H9 (cell line): ENCODE measurements around the gene AMPH. TPM values are rescaled to one million over a fixed set of nuclear protein-coding genes. Genes with fewer than 3 reads are reported as not detected.

Source experiments
- DNase-seq: peaks from one replicate; pipeline ENCODE4 v3.0.0-alpha.2; 2017
- H2AFZ ChIP-seq: one replicate; pipeline ENCODE4 v1.6.1; 2013; ENCODE audit warnings: mild to moderate bottlenecking, low read length, control low read depth, moderate library complexity
- H2AK5ac ChIP-seq: 2 replicates; pipeline ENCODE4 v1.6.1; 2013; ENCODE audit warnings: low read length, control low read depth, mixed read lengths; ENCODE audit not compliant: insufficient read length
- H2BK120ac ChIP-seq: one replicate; pipeline ENCODE4 v1.6.1; 2013; ENCODE audit warnings: low read depth, mild to moderate bottlenecking, low read length, control low read depth, inconsistent platforms; ENCODE audit not compliant: poor library complexity, severe bottlenecking
- H2BK12ac ChIP-seq: 2 replicates; pipeline ENCODE4 v1.6.1; 2013; ENCODE audit warnings: low read length, control low read depth, mixed read lengths, low read depth; ENCODE audit not compliant: insufficient read length
- H2BK15ac ChIP-seq: 2 replicates; pipeline ENCODE4 v1.6.1; 2013; ENCODE audit warnings: low read depth, low read length, control low read depth
- H2BK20ac ChIP-seq: one replicate; pipeline ENCODE4 v1.6.1; 2013; ENCODE audit warnings: low read depth, mild to moderate bottlenecking, low read length, control low read depth, inconsistent platforms; ENCODE audit not compliant: poor library complexity, severe bottlenecking
- H2BK5ac ChIP-seq: 2 replicates; pipeline ENCODE4 v1.6.1; 2013; ENCODE audit warnings: low read length, control low read depth, mixed read lengths; ENCODE audit not compliant: insufficient read length
- H3K14ac ChIP-seq: 2 replicates; pipeline ENCODE4 v1.6.1; 2013; ENCODE audit warnings: low read length, control low read depth; ENCODE audit not compliant: insufficient read depth
- H3K18ac ChIP-seq: 2 replicates; pipeline ENCODE4 v1.6.1; 2013; ENCODE audit warnings: low read depth, mild to moderate bottlenecking, mixed read lengths, low read length, control low read depth; ENCODE audit not compliant: insufficient read length
- H3K23ac ChIP-seq: 2 replicates; pipeline ENCODE4 v1.6.1; 2013; ENCODE audit warnings: low read length, control low read depth, mixed read lengths, low read depth; ENCODE audit not compliant: insufficient read length
- H3K23me2 ChIP-seq: 2 replicates; pipeline ENCODE4 v1.6.1; 2013; ENCODE audit warnings: low read depth, mild to moderate bottlenecking, mixed read lengths, low read length, control low read depth; ENCODE audit not compliant: insufficient read length, poor library complexity, severe bottlenecking
- H3K27ac ChIP-seq: 2 replicates; pipeline ENCODE4 v1.5.1; 2013; ENCODE audit warnings: low read length, control low read depth, mixed read lengths, low read depth; ENCODE audit not compliant: insufficient read length
- H3K27me3 ChIP-seq: 2 replicates; pipeline ENCODE4 v1.6.1; 2013; ENCODE audit warnings: low read length, control low read depth, inconsistent platforms; ENCODE audit not compliant: insufficient read depth
- H3K4ac ChIP-seq: 2 replicates; pipeline ENCODE4 v1.6.1; 2013; ENCODE audit warnings: low read depth, mild to moderate bottlenecking, control low read depth, inconsistent platforms, low read length, moderate library complexity
- H3K4me1 ChIP-seq: 2 replicates; pipeline ENCODE4 v1.6.1; 2013; ENCODE audit warnings: low read length, control low read depth, inconsistent platforms; ENCODE audit not compliant: insufficient read depth
- H3K4me2 ChIP-seq: 2 replicates; pipeline ENCODE4 v1.6.1; 2013; ENCODE audit warnings: low read length, control low read depth, mixed read lengths; ENCODE audit not compliant: insufficient read length, insufficient read depth
- H3K56ac ChIP-seq: 2 replicates; pipeline ENCODE4 v1.6.1; 2013; ENCODE audit warnings: low read depth, mild to moderate bottlenecking, mixed read lengths, low read length, control low read depth; ENCODE audit not compliant: insufficient read length
- H3K79me1 ChIP-seq: 2 replicates; pipeline ENCODE4 v1.6.1; 2013; ENCODE audit warnings: low read depth, mild to moderate bottlenecking, moderate library complexity, low read length, control low read depth, inconsistent platforms; ENCODE audit not compliant: insufficient read depth, poor library complexity, severe bottlenecking
- H3K79me2 ChIP-seq: 2 replicates; pipeline ENCODE4 v1.6.1; 2013; ENCODE audit warnings: low read length, control low read depth, inconsistent platforms; ENCODE audit not compliant: insufficient read depth
- H3K9ac ChIP-seq: 2 replicates; pipeline ENCODE4 v1.6.1; 2013; ENCODE audit warnings: low read length, control low read depth, mixed read lengths; ENCODE audit not compliant: insufficient read length; ENCODE audit errors: extremely low read depth
- H3K9me3 ChIP-seq: one replicate; pipeline ENCODE4 v1.6.1; 2013; ENCODE audit warnings: low read depth, low read length, inconsistent platforms; ENCODE audit not compliant: control insufficient read depth
- H3T11ph ChIP-seq: one replicate; pipeline ENCODE4 v1.6.1; 2013; ENCODE audit warnings: mild to moderate bottlenecking, low read length, control low read depth, inconsistent platforms
- H4K20me1 ChIP-seq: one replicate; pipeline ENCODE4 v1.6.1; 2013; ENCODE audit not compliant: control insufficient read depth, insufficient read length, insufficient read depth
- H4K5ac ChIP-seq: 2 replicates; pipeline ENCODE4 v1.6.1; 2013; ENCODE audit warnings: low read depth, mild to moderate bottlenecking, mixed read lengths, low read length, control low read depth; ENCODE audit not compliant: insufficient read length
- H4K8ac ChIP-seq: replicated peaks from 2 replicates; pipeline ENCODE4 v1.6.1; 2013; ENCODE audit warnings: low read length, control low read depth, mixed read lengths, low read depth; ENCODE audit not compliant: insufficient read length
- H4K91ac ChIP-seq: 2 replicates; pipeline ENCODE4 v1.6.1; 2013; ENCODE audit warnings: low read depth, mild to moderate bottlenecking, moderate library complexity, mixed read lengths, low read length, control low read depth; ENCODE audit not compliant: insufficient read length
- H3K27ac Mint-ChIP-seq, 3 experiments: 2 replicates in 2 of 3; 3 replicates in 1 of 3; pipeline ENCODE4 v1.8.0; 2020 to 2021; ENCODE audit warnings: mixed read lengths in 3 of 3, mild to moderate bottlenecking in 1 of 3, moderate library complexity in 1 of 3
- H3K27me3 Mint-ChIP-seq: 2 replicates; pipeline ENCODE4 v1.8.0; 2021; ENCODE audit warnings: low read depth, mild to moderate bottlenecking, moderate library complexity, mixed read lengths
- H3K36me3 Mint-ChIP-seq, 3 experiments: 2 replicates in 2 of 3; 3 replicates in 1 of 3; pipeline ENCODE4 v1.8.0; 2020 to 2021; ENCODE audit warnings: low read depth in 3 of 3, mixed read lengths in 3 of 3; ENCODE audit not compliant: insufficient read depth in 1 of 3
- H3K4me1 Mint-ChIP-seq, 2 experiments: 2 replicates each; pipeline ENCODE4 v1.8.0; 2020; ENCODE audit warnings: mixed read lengths in 2 of 2
- H3K4me3 Mint-ChIP-seq, 2 experiments: 2 replicates in 1 of 2; 3 replicates in 1 of 2; pipeline ENCODE4 v1.8.0; 2020 to 2021; ENCODE audit warnings: mild to moderate bottlenecking in 2 of 2, mixed read lengths in 2 of 2, moderate library complexity in 1 of 2
- H3K9me3 Mint-ChIP-seq, 2 experiments: 2 replicates in 1 of 2; 3 replicates in 1 of 2; pipeline ENCODE4 v1.8.0; 2020; ENCODE audit warnings: mild to moderate bottlenecking in 2 of 2, mixed read lengths in 2 of 2, moderate library complexity in 1 of 2
- WGBS: extraction: QIAGEN DNeasy Blood & Tissue Kit; methylation state at CpG from one replicate; pipeline ENCODE4 v1.1.7; 2013; ENCODE audit warnings: missing lambda C conversion rate, low lambda C conversion rate, mixed read lengths; ENCODE audit not compliant: insufficient read length; ENCODE audit errors: extremely low coverage; 5-methylcytosine and 5-hydroxymethylcytosine counted together
- total RNA-seq: library from RNA; stranded (reverse); gene quantifications from 2 replicates; pipeline ENCODE4 v1.2.1, GENCODE V29; 2021
- TF ChIP-seq, protein P1 (sequence below): fragments of 200-600 bp; sonication (generic); conservative IDR thresholded peaks from 3 replicates; pipeline ENCODE4 v1.8.0; 2021; ENCODE audit warnings: antibody characterized with exemption, mild to moderate bottlenecking

AMPH gene
- total RNA-seq, 1 experiment from 2014 or later = 4.8 TPM

- Mint-ChIP-seq H3K4me1 (peaks cover 15 to 16% of the 10 kb centered on the region in 2 experiments), H3K27me3 (no peaks in the 10 kb centered on the region), H3K9me3 (no peaks in the 10 kb centered on the region), H3K4me3 (no peak overlapping the region), H3K36me3 (no peaks in the 10 kb centered on the region; a peak in 1 of 7 replicates), H3K27ac (no peak overlapping the region)
- Histone ChIP-seq H3K9me3 (no peaks in the 10 kb centered on the region), H3K56ac (no peak overlapping the region), H4K20me1 (no peaks in the 10 kb centered on the region), H3K79me2 (no peaks in the 10 kb centered on the region), H2BK15ac (no peak overlapping the region), H3K4me2 (no peak overlapping the region), H3K79me1 (no peaks in the 10 kb centered on the region), H3K18ac (no peak overlapping the region), H4K91ac (no peak overlapping the region), H2BK12ac (no peak overlapping the region), H3K23me2 (no peaks in the 10 kb centered on the region), H3K4ac (no peak overlapping the region), H3K27me3 (no peaks in the 10 kb centered on the region), H3K9ac (no peak overlapping the region), H3K14ac (no peak overlapping the region), H3K27ac (no peak overlapping the region), H4K8ac (no peak overlapping the region), H4K5ac (no peak overlapping the region), H3K23ac (no peak overlapping the region), H3K4me1 (no peaks in the 10 kb centered on the region), H2BK5ac (no peak overlapping the region), H3T11ph (no peak overlapping the region), H2AK5ac (no peak overlapping the region), H2BK120ac (no peak overlapping the region), H2BK20ac (no peak overlapping the region), H2AFZ (no peak overlapping the region)
- TF ChIP-seq, protein P1, sequence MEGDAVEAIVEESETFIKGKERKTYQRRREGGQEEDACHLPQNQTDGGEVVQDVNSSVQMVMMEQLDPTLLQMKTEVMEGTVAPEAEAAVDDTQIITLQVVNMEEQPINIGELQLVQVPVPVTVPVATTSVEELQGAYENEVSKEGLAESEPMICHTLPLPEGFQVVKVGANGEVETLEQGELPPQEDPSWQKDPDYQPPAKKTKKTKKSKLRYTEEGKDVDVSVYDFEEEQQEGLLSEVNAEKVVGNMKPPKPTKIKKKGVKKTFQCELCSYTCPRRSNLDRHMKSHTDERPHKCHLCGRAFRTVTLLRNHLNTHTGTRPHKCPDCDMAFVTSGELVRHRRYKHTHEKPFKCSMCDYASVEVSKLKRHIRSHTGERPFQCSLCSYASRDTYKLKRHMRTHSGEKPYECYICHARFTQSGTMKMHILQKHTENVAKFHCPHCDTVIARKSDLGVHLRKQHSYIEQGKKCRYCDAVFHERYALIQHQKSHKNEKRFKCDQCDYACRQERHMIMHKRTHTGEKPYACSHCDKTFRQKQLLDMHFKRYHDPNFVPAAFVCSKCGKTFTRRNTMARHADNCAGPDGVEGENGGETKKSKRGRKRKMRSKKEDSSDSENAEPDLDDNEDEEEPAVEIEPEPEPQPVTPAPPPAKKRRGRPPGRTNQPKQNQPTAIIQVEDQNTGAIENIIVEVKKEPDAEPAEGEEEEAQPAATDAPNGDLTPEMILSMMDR = no peak
- WGBS = no CpG with 5 or more reads among the region's 2 CpGs
- no peak for DNase-seq
Measured at GRCh38 chr7:38539477-38540081, 91.6 kb downstream of the AMPH start.
